Fibroblast of peridontal ligament (primary cell): ENCODE data around the gene ZBTB32.
"Not testable (repeated sequence)": the region's sequence is repeated elsewhere in the genome, so short reads cannot be mapped to it uniquely, and the experiment has no call there.

Source experiments
- DNase-seq: peaks from one replicate; pipeline ENCODE4 v3.0.0-alpha.2; 2010; ENCODE audit errors: extremely low read depth

ZBTB32 gene

DNA sequence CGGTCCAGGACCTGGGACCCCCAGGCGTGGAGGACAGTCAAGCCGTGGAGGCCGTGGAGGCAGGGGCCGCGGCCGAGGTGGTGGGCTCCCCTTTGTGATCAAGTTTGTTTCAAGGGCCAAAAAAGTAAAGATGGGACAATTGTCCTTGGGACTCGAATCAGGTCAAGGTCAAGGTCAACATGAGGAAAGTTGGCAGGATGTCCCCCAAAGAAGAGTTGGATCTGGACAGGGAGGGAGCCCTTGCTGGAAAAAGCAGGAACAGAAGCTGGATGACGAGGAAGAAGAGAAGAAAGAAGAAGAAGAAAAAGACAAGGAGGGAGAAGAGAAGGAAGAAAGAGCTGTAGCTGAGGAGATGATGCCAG lies 15.8 kb downstream of the ZBTB32 start:
- DNase-seq = no peak

DNA sequence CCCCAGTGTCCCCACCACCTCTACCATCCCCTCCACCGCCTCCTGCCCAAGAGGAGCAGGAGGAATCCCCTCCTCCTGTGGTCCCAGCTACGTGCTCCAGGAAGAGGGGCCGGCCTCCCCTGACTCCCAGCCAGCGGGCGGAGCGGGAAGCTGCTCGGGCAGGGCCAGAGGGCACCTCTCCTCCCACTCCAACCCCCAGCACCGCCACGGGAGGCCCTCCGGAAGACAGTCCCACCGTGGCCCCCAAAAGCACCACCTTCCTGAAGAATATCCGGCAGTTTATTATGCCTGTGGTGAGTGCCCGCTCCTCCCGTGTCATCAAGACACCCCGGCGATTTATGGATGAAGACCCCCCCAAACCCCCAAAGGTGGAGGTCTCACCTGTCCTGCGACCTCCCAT lies 16.3 kb downstream of the ZBTB32 start:
- no peak for DNase-seq

DNA sequence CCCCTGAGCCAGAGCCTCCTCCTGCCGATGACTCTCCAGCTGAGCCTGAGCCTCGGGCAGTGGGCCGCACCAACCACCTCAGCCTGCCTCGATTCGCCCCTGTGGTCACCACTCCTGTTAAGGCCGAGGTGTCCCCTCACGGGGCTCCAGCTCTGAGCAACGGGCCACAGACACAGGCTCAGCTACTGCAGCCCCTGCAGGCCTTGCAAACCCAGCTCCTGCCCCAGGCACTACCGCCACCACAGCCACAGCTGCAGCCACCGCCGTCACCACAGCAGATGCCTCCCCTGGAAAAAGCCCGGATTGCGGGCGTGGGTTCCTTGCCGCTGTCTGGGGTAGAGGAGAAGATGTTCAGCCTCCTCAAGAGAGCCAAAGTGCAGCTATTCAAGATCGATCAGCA lies 17.0 kb downstream of the ZBTB32 start:
- DNase-seq = no peak

DNA sequence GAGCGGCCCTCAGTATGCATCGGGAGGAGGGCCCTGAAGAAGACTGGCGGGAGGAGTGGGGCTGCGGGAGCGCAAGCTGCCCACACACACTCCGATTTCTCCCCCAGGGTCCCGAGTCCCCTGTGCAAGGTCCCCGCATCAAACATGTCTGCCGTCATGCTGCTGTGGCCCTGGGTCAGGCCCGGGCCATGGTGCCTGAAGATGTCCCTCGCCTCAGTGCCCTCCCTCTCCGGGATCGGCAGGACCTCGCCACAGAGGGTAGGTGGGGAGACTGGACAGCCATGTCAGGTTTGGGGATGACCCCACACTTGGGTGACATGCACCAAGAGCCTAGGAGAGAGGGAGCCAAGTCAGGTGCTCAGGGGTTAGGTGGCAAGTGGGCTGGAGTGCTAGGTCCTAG lies 18.1 kb downstream of the ZBTB32 start:
- no peak for DNase-seq

DNA sequence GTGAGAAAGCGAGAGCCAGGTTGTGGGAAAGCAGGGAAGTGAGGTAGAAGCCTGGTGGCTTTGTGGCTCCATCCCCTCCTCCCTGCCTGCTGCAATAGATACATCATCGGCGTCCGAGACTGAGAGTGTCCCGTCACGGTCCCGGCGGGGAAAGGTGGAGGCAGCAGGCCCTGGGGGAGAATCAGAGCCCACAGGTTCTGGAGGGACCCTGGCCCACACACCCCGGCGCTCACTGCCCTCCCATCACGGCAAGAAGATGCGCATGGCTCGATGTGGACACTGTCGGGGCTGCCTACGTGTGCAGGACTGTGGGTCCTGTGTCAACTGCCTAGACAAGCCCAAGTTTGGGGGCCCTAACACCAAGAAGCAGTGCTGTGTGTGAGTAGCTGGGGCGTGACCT lies 18.5 kb downstream of the ZBTB32 start:
- DNase-seq = no peak

DNA sequence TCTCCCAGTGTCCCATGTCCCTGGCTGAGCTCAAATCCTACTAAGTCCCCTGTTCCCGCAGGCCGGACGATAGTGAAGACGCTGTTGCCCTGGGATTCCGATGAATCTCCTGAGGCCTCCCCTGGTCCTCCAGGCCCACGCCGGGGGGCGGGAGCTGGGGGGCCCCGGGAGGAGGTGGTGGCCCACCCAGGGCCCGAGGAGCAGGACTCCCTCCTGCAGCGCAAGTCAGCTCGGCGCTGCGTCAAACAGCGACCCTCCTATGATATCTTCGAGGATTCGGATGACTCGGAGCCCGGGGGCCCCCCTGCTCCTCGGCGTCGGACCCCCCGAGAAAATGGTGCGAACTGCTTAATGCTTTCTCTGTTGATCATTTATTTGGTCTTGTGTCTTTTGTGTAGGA lies 19.3 kb downstream of the ZBTB32 start:
- DNase-seq = no peak

DNA sequence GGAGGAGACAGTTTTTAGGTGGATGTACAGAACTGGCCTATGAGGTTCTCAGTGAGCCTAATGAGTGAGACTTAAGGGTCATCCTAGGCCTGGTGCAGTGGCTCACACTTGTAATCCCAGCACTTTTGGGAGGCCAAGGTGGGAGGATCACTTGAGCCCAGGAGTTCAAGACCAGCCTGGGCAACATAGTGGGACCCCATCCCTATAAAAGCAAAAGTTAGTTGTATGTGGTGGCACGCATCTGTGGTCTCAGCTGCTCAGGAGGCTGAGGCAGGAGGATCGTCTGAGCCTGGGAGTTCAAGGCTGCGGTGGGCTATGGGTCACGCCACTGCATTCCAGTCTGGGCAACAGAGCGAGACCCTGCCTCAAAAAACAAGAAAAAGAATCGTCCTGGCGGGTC lies 19.8 kb downstream of the ZBTB32 start:
- DNase-seq = not testable (repeated sequence)

DNA sequence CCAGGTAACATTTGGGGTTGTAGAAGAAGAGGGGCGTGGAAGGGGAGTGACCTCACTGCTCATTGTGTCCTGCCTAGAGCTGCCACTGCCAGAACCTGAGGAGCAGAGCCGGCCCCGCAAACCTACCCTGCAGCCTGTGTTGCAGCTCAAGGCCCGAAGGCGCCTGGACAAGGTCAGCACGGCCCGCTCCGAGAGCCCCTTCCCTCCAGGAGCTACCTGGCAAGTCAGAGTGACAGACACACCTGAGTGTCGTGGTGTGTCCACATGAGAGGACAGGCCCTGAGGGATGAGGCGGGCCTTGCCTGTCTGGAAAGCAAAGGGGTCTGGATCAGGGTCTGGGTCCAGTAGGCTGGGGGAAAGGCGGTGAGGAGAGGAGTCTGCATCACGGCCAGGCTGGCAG lies 20.2 kb downstream of the ZBTB32 start:
- DNase-seq = no peak

DNA sequence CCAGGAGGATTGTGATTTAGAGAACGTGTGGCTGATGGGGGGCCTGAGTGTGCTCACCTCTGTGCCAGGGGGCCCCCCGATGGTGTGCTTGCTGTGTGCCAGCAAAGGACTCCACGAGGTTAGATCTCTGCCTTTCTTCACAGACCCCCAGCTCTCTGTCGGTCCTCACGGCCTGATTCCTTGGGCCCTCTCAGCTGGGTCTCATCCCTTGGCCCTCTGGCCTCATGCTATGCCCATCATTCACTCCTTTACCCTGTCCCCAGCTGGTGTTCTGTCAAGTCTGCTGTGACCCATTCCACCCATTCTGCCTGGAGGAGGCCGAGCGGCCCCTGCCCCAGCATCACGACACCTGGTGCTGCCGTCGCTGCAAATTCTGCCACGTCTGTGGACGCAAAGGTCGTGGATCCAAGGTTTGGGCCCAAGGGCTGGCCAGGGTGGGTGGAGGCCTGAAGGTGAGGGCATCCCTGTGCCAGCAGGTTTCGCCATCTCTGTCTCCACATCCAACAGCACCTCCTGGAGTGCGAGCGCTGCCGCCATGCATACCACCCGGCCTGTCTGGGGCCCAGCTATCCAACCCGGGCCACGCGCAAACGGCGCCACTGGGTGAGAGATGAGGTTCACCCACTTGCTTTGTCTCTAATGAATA lies 21.0 kb downstream of the ZBTB32 start:
- DNase-seq = no peak

DNA sequence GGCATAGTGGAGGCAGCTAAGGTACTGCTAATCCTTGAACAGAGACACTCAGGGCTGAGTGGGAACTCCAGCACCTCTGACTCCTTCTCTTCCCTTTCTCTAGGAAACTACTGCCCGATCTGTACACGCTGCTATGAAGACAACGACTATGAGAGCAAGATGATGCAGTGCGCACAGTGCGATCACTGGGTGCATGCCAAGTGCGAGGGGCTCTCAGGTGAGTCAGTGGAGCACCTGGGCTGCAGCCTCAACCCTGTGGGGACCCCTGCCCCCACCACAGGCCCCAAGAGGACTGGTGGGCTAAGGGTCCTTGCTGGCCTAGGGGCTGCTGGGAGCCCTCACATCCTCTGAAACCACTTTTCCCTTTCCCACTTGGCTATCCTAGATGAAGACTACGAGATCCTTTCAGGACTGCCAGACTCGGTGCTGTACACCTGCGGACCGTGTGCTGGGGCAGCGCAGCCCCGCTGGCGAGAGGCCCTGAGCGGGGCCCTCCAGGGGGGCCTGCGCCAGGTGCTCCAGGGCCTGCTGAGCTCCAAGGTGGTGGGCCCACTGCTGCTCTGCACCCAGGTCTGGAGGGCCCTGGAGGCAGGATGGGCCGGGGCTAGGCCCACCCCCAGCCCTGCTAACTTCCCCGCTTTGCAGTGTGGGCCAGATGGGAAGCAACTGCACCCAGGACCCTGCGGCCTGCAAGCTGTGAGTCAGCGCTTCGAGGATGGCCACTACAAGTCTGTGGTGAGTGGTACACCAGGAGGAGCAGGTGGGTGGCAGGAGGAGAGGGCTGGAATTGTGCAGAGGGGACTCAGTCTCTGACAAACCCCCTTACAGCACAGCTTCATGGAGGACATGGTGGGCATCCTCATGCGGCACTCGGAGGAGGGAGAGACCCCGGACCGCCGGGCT lies 22.9 kb downstream of the ZBTB32 start:
- no peak for DNase-seq

DNA sequence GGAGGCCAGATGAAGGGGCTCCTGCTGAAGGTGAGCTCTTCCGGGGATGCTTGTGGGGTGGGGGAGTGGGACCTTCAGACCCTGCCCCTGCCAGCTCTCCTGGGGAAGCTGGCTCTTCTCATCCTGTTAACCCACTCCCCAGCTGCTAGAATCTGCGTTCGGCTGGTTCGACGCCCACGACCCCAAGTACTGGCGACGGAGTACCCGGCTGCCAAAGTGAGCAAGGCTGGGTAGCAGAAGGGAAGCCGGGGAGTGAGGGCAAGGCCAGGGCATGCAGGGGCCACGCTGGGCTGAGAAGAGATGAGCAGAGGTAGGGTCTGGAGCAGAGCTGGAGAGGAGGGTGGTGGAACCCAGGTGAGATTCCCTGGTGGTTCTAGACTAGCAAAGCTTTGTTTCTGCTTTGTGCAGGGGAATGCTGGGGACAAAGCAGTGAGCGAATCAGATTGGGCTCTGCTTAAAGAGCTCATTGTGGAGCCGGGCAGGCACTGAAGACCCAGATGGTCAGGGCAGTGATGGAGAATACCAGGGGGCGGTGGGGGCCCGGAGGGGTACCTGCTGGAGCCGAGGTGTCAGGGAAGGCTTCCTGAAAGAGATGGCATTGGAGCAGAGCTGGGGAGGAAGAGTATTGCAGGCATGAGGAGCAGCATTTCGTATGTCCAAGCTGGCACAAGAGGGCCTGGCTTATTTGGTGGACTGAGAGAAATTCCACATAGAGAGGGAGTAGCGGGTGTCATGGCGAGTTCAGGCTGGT lies 23.8 kb downstream of the ZBTB32 start:
- no peak for DNase-seq

DNA sequence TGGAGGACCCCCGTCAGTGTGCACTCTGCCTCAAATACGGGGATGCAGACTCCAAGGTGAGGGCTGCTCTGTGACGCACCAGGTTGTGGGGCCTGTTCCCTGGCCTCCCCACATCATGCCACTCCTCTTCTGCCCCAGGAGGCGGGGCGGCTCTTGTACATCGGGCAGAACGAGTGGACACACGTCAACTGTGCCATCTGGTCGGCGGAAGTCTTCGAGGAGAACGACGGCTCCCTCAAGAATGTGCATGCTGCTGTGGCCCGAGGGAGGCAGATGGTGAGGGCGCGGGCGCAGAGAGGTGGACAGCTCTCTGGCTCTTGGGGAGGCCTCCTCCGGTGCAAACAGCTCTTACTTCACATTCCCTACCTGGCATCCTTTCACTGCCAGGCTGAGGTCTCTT lies 24.7 kb downstream of the ZBTB32 start:
- no peak for DNase-seq

DNA sequence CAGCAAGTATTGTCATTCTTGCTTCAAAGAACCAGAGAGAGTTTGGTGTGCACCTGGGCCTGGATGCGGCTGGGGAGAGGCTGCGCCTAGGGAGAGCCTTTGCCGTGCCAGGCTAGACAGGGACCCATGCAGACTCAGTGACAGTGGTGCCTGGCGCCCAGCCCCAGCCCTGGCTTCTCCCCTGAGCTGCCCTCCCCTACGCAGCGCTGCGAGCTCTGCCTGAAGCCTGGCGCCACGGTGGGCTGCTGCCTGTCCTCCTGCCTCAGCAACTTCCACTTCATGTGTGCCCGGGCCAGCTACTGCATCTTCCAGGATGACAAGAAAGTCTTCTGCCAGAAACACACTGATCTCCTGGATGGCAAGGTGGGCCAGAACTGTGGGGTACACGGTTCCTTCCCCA lies 25.4 kb downstream of the ZBTB32 start:
- no peak for DNase-seq

DNA sequence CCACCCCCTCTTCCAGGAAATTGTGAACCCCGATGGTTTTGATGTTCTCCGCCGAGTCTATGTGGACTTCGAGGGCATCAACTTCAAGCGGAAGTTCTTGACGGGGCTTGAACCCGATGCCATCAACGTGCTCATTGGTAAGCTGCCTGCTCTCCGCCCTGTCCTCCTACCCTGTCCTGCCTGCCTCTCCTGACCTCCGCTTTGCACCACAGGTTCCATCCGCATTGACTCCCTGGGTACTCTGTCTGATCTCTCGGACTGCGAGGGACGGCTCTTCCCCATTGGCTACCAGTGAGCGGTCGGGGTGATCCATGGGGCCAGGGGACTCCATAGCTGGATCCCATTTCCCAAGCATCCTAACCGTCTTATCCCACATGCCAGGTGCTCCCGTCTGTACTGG lies 26.0 kb downstream of the ZBTB32 start:
- no peak for DNase-seq

DNA sequence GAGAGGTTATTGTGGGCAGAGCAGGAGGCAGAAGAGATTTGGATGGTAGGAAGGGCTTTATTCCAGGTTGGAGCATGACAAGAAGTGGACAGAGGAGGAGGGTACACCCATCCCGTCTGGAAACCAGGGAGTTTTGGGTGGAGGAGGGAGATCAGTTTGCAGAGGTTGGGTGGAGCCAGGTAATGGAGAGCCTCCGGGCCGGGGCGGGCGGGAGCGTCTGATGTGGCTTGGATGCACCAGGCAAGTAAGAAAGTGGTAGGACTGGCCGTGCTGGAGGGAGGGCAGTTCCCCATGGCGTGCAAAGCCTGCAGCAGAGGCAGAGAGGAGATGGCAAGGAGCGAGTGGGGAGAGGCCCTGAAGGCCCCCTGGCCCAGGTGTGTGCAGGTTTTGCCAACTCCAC lies 27.0 kb downstream of the ZBTB32 start:
- no peak for DNase-seq

DNA sequence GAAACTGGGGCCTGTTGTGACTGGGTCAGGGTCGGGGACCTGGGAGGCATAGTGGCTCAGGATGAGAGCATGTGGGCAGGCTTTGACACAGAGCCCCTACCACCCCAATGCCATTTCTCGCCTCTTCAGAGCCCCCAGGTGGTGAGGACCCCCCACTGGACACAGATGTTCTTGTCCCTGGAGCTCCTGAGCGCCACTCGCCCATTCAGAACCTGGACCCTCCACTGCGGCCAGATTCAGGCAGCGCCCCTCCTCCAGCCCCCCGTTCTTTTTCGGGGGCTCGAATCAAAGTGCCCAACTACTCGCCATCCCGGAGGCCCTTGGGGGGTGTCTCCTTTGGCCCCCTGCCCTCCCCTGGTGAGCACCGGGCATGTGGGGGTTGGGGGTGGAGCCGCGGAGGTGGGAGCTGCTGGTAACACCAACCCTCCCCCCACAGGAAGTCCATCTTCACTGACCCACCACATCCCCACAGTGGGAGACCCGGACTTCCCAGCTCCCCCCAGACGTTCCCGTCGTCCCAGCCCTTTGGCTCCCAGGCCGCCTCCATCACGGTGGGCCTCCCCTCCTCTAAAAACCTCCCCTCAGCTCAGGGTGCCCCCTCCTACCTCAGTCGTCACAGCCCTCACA lies 27.5 kb downstream of the ZBTB32 start:
- no peak for DNase-seq

DNA sequence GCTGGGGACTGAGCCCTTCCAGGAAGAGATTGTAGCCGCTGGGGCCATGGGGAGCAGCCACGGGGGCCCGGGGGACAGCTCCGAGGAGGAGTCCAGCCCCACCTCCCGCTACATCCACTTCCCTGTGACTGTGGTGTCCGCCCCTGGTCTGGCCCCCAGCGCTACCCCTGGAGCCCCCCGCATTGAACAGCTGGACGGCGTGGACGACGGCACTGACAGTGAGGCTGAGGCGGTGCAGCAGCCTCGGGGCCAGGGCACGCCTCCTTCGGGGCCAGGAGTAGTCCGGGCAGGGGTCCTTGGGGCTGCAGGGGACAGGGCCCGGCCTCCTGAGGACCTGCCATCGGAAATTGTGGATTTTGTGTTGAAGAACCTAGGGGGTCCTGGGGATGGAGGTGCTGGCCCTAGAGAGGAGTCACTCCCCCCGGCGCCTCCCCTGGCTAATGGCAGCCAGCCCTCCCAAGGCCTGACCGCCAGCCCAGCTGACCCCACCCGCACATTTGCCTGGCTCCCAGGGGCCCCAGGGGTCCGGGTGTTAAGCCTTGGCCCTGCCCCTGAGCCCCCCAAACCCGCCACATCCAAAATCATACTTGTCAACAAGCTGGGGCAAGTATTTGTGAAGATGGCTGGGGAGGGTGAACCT lies 28.3 kb downstream of the ZBTB32 start:
- no peak for DNase-seq

DNA sequence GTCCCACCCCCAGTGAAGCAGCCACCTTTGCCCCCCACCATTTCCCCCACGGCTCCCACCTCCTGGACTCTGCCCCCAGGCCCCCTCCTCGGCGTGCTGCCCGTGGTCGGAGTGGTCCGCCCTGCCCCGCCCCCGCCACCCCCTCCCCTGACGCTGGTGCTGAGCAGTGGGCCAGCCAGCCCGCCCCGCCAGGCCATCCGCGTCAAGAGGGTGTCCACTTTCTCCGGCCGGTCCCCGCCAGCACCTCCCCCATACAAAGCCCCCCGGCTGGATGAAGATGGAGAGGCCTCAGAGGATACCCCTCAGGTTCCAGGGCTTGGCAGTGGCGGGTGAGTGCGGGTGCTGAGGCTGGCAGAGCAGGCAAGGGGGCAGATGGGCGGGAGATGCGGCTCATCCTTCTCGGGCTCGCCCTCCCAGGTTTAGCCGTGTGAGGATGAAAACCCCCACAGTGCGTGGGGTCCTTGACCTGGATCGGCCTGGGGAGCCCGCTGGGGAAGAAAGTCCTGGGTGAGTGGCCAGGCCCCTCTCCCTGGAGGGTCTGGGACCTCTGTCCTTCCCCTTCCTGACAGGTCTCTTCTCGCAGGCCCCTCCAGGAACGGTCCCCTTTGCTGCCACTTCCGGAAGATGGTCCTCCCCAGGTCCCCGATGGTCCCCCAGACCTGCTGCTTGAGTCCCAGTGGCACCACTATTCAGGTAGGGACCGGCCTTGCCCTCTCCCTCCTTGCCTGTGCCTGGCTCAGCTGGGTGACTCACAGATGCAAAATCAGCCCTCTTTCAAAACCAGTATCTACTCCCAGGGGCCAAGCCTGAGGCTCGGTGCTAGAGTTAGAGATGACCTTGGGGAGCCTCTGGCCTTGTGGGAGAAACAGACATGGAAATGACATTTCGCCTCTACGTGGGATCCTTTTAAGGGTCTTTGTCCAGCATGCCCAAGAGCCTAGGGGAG lies 29.1 kb downstream of the ZBTB32 start:
- DNase-seq = no peak

DNA sequence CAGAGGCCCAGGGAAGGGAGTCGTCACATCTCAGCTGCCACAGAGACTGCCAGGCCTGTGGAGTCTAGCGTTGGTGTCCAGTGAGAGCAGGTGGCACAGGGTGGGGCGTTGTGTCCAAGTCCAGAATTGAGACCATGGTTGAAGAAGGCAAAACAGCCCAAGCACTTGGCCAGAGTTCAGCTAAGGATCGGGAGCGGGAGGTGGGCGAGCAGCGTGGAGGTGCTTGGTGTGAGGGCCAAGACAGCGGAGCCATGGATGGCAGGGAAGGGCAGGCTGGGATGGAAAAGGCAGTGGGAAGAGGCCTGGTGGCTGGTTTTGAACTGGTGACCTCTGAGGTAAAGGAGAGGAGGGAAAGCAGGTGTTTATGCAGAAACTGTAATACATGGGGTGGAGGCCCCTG lies 29.9 kb downstream of the ZBTB32 start:
- no peak for DNase-seq

DNA sequence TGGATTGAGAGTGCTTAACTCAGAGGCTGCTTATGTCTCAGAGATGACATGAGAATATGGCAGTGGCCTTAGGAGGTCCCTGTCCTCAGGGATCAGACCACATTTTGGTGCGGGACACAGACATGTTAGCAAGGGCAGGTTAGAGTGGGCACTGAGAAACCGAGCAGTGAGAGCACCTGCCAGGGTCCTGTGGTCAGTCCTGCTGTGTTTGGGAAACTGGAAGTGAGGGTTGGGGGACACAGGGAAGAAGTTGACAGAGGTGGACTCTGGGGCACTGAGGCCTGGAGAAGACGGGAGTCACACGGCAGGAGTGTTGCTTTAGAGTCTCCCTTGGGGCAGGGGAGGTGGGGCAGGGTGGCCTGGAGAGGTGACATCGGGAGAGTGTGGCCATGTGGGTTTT lies 30.5 kb downstream of the ZBTB32 start:
- no peak for DNase-seq
